BE2C (cell line): Measurements from ENCODE around the gene CLEC3B.

ENCODE experiments used
- DNase-seq: peaks from one replicate; pipeline ENCODE4 v3.0.0-alpha.2; 2020
- H3K27me3 ChIP-seq: fragments of 250-450 bp; sonication (Bioruptor Pico); 2 replicates; pipeline ENCODE4 v1.5.1; 2020; ENCODE audit warnings: mild to moderate bottlenecking
- H3K36me3 ChIP-seq: fragments of 250-450 bp; sonication (Bioruptor Pico); 2 replicates; pipeline ENCODE4 v1.5.1; 2020; ENCODE audit warnings: mild to moderate bottlenecking
- H3K4me1 ChIP-seq: fragments of 250-450 bp; sonication (Bioruptor Pico); 2 replicates; pipeline ENCODE4 v1.5.1; 2020
- H3K4me3 ChIP-seq: 2 replicates; pipeline ENCODE4 v1.5.1; 2011; ENCODE audit warnings: low read depth, low read length
- H3K9me3 ChIP-seq: fragments of 250-450 bp; sonication (Bioruptor Pico); 2 replicates; pipeline ENCODE4 v1.5.1; 2020
- TF ChIP-seq, protein P1 (sequence below): IDR thresholded peaks from 2 replicates; pipeline ENCODE4 v1.5.1; 2012; ENCODE audit warnings: mild to moderate bottlenecking, low read depth, low read length

The CLEC3B gene

DNA sequence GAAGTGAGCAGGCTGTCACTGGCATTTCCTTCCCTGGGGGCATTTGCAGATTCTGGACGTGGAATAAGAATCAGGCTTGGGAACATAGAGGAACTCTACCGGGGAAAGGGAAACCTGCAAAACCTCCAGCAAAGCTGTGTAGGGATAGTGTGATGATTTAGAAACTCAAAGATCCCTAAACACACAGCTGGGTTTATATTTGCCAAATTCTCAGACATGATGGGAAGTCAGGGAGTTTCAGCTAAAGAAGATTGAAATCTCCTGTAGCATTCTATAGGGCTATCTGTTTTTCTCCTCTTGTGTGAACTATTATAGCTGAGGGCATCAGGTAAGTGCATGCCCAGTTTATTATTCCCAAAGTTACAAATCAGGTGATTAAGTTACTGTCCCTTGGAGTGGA, 9.2 kb upstream of the CLEC3B start:
- H3K9me3 ChIP-seq: no peaks in the 10 kb centered on the region
- no peaks in the 10 kb centered on the region for H3K27me3 ChIP-seq
- H3K4me3 ChIP-seq: no peak overlapping the region
- TF ChIP-seq, protein P1, sequence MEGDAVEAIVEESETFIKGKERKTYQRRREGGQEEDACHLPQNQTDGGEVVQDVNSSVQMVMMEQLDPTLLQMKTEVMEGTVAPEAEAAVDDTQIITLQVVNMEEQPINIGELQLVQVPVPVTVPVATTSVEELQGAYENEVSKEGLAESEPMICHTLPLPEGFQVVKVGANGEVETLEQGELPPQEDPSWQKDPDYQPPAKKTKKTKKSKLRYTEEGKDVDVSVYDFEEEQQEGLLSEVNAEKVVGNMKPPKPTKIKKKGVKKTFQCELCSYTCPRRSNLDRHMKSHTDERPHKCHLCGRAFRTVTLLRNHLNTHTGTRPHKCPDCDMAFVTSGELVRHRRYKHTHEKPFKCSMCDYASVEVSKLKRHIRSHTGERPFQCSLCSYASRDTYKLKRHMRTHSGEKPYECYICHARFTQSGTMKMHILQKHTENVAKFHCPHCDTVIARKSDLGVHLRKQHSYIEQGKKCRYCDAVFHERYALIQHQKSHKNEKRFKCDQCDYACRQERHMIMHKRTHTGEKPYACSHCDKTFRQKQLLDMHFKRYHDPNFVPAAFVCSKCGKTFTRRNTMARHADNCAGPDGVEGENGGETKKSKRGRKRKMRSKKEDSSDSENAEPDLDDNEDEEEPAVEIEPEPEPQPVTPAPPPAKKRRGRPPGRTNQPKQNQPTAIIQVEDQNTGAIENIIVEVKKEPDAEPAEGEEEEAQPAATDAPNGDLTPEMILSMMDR: no peak
- no peaks in the 10 kb centered on the region for H3K4me1 ChIP-seq
- peaks cover 3% of the 10 kb centered on the region; the same call in 1 of the 2 replicates for H3K36me3 ChIP-seq
- DNase-seq: no peak

DNA sequence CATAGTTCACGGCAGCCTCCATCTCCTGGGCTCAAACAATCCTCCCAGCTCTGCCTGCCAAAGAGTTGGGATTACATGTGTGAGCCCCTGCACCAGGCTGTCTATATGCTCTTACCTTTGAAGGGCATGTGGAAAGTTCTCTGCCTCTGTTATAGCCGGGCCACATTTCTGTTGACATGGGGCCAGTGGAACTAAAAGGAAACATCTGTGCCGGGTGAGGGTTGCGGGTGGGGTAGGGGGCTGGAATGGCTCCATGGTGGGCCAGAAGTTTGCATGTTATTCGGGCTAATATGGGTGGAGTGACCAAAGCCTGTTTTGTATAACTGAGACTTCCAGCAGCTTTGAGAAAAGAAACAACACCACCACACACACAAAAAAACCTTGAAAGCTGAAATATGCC, 8.3 kb upstream of the CLEC3B start:
- TF ChIP-seq, protein P1: no peak
- Histone ChIP-seq H3K4me3 (no peak overlapping the region), H3K27me3 (no peaks in the 10 kb centered on the region), H3K9me3 (no peaks in the 10 kb centered on the region), H3K4me1 (no peaks in the 10 kb centered on the region), H3K36me3 (peaks cover 3% of the 10 kb centered on the region; the same call in 1 of the 2 replicates)
- no peak for DNase-seq

DNA sequence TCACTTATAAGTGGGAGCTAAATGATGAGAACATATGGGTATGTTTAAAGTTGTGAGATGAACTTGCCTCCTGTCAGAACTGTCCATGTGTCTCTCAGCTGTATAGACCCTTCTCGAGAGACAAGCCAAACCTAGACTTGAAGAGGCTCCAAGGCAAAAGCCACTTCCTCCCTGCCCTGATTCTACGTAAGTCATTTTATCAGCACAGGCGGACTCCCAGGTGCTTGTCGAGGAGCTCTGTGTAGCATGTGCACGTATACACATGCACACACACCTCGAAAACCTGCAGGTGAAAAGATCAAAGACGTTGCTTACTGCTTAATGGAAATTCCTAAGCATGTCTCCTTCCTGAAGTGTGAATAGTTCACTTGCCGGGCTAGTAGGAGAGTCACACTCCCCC, 5.6 kb upstream of the CLEC3B start:
- no peaks in the 10 kb centered on the region for H3K4me1 ChIP-seq
- H3K36me3 ChIP-seq: no peaks in the 10 kb centered on the region
- TF ChIP-seq, protein P1: no peak
- H3K27me3 ChIP-seq: no peaks in the 10 kb centered on the region
- no peak overlapping the region for H3K4me3 ChIP-seq
- no peaks in the 10 kb centered on the region for H3K9me3 ChIP-seq
- DNase-seq: no peak

DNA sequence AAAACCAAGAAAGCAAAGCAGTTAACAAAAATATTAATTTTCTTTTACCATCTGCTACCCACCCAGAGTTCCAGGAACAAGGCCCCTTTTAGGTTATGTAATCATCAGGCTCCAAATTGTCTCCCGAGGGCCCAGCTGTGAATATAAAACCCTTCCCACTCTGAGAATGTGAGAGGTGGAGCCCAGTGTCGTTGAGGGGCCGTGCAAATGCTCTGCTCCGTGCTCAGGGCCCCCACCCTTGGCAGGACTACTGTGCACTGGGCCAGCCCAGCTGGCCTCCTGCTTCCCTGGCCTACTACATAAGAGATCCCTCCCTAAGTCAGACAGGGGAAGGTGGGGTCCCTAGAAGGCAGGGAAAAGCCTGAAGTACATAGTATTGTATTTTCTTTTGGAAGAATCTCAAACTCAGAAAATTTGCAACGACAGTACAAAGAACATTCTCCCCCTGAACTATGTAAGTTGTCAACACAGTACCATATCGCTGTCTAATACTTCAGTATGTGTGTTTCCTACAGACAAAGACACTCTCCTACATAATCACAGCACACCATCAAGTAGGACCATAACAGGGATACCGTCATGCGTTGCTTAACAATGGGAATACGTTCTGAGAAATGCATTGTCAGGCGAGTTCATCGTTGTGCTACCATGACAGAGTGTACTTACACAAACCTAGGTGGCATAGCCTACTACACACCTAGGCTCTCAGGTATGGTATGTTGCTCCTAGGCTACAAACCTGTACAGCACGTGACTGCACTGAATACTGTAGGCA, 4.4 kb upstream of the CLEC3B start:
- Histone ChIP-seq H3K9me3 (no peaks in the 10 kb centered on the region), H3K27me3 (no peaks in the 10 kb centered on the region), H3K4me3 (no peak overlapping the region), H3K36me3 (no peaks in the 10 kb centered on the region), H3K4me1 (no peaks in the 10 kb centered on the region)
- DNase-seq: no peak
- TF ChIP-seq, protein P1: no peak

DNA sequence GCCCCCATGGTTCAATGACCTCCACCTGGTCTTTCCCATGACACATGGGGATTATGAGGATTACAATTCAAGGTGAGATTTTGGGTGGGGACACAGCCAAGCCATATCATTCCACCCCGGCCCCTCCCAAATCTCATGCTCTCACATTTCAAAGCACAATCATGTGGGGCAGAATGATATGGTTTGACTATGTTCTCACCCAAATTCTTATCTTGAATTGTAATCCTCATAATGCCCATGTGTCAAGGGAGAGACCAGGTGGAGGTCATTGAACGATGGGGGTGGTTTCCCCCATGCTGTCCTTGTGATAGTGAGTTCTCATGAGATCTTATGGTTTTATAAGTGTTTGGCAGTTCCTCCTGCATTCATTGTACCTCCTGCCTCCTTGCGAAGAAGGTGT, 2.4 kb upstream of the CLEC3B start:
- Histone ChIP-seq H3K36me3 (no peaks in the 10 kb centered on the region), H3K4me1 (no peaks in the 10 kb centered on the region), H3K9me3 (no peaks in the 10 kb centered on the region), H3K27me3 (no peaks in the 10 kb centered on the region), H3K4me3 (no peak overlapping the region)
- TF ChIP-seq, protein P1: no peak
- DNase-seq: no peak

DNA sequence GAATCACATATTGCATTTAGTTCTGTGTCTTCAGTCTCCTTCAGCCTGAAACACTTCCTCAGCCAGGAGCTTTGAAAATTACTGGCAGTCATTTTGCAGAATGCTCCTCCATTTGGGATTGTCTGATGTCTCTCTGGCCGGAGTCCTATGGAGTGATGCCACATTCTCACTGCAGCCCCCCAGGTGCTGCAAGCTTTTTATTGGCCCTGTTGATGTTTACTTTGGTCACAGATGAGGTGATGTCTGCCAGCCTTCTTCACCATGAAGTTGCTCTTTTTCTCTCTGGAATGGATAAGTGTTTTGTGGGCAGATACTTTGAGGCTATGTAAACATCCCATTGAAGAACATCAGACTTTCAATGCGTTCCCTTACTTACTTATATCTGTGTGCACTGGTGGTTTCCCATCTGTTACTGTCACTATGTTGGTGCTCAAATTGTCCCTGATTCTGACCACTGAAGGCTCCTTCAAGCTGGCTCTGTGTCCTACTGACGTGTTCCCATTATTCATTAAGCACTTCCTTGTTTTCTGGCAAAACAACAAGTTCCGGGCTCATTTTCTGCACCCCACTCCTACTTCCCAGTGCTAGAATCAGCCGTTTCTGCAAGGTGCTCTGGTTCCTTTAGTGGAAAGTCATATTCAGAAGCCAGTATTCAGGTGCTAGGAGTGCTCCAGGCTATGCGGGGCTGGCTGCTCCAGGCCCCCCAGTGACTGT, 1.4 kb upstream of the CLEC3B start:
- no peaks in the 10 kb centered on the region for H3K27me3 ChIP-seq
- no peaks in the 10 kb centered on the region for H3K36me3 ChIP-seq
- no peak for DNase-seq
- TF ChIP-seq, protein P1: no peak
- H3K4me3 ChIP-seq: no peak overlapping the region
- H3K9me3 ChIP-seq: no peaks in the 10 kb centered on the region
- H3K4me1 ChIP-seq: no peaks in the 10 kb centered on the region
